WTC11 (cell line): ENCODE measurements around the gene ATXN7L3B. TPM values are rescaled to one million over a fixed set of nuclear protein-coding genes. Genes with fewer than 3 reads are reported as not detected.
"Not testable (repeated sequence)": the region's sequence is repeated elsewhere in the genome, so short reads cannot be mapped to it uniquely, and the experiment has no call there.

Experiments
- ATAC-seq: fragments of 200-7000 bp; cut with Tn5 transposase; 2 replicates; pipeline ENCODE4 v1.10.0; 2021; ENCODE audit warnings: mild to moderate bottlenecking, moderate library complexity
- CTCF ChIA-PET: fragments of 300-600 bp; sonication (Branson Sonifier 250); formaldehyde crosslinking; loops from one replicate; lab custom pipeline; 2021; ENCODE audit warnings: antibody characterized with exemption; lab: Charles Lee
- POLR2A ChIA-PET: fragments of 350-600 bp; sonication (Branson Sonifier 250); formaldehyde crosslinking; loops from one replicate; lab custom pipeline; 2021; ENCODE audit warnings: antibody characterized with exemption; lab: Charles Lee
- DNase-seq: peaks from one replicate; pipeline ENCODE4 v3.0.0; 2021; ENCODE audit warnings: low spot score
- H3K27ac Mint-ChIP-seq: 2 replicates; pipeline ENCODE4 v1.8.0; 2021; ENCODE audit warnings: mixed read lengths
- H3K27me3 Mint-ChIP-seq: 2 replicates; pipeline ENCODE4 v1.8.0; 2021; ENCODE audit warnings: low read depth, mild to moderate bottlenecking, moderate library complexity, mixed read lengths
- H3K36me3 Mint-ChIP-seq: 2 replicates; pipeline ENCODE4 v1.8.0; 2021; ENCODE audit warnings: mixed read lengths
- H3K4me1 Mint-ChIP-seq: 2 replicates; pipeline ENCODE4 v1.8.0; 2022; ENCODE audit warnings: mixed read lengths
- H3K4me3 Mint-ChIP-seq: 2 replicates; pipeline ENCODE4 v1.8.0; 2021; ENCODE audit warnings: mild to moderate bottlenecking, moderate library complexity, mixed read lengths
- H3K9me3 Mint-ChIP-seq: 2 replicates; pipeline ENCODE4 v1.8.0; 2021; ENCODE audit warnings: mixed read lengths
- FOXK1 ChIP-seq: sonication (generic); formaldehyde crosslinking; IDR thresholded peaks from 2 replicates; pipeline ENCODE4 v1.8.0; 2022; ENCODE audit warnings: mild to moderate bottlenecking, moderate library complexity, missing genetic modification reagents
- IRF2 ChIP-seq: sonication (generic); formaldehyde crosslinking; IDR thresholded peaks from 2 replicates; pipeline ENCODE4 v1.8.0; 2022; ENCODE audit warnings: low read depth, missing genetic modification reagents, borderline replicate concordance
- JAZF1 ChIP-seq: fragments of 250-450 bp; sonication (Bioruptor Pico); IDR thresholded peaks from 2 replicates; pipeline ENCODE4 v1.9.0; 2021; ENCODE audit warnings: moderate library complexity, mild to moderate bottlenecking, inconsistent platforms
- JUN ChIP-seq: sonication (generic); formaldehyde crosslinking; IDR thresholded peaks from 2 replicates; pipeline ENCODE4 v1.8.0; 2023; ENCODE audit warnings: mild to moderate bottlenecking, missing genetic modification reagents
- KAT7 ChIP-seq: sonication (generic); formaldehyde crosslinking; IDR thresholded peaks from 2 replicates; pipeline ENCODE4 v1.8.1; 2023; ENCODE audit warnings: missing genetic modification reagents, mild to moderate bottlenecking, borderline replicate concordance
- PRRX2 ChIP-seq: fragments of 250-450 bp; sonication (Bioruptor Pico); IDR thresholded peaks from 2 replicates; pipeline ENCODE4 v1.8.0; 2021; ENCODE audit warnings: mild to moderate bottlenecking
- ZNF263 ChIP-seq: sonication (generic); formaldehyde crosslinking; IDR thresholded peaks from 2 replicates; pipeline ENCODE4 v1.8.1; 2022; ENCODE audit warnings: low read depth, mild to moderate bottlenecking, moderate library complexity, missing genetic modification reagents
- ZNF317 ChIP-seq: sonication (generic); formaldehyde crosslinking; IDR thresholded peaks from 2 replicates; pipeline ENCODE4 v1.8.1; 2023; ENCODE audit warnings: low read depth, mild to moderate bottlenecking, moderate library complexity, missing genetic modification reagents, borderline replicate concordance
- total RNA-seq: library from RNA; stranded (reverse); gene quantifications from 3 replicates; pipeline ENCODE4 v1.2.3, GENCODE V29; 2021
- TF ChIP-seq, protein P1 (sequence below): sonication (generic); formaldehyde crosslinking; IDR thresholded peaks from 2 replicates; pipeline ENCODE4 v1.8.0; 2022; ENCODE audit warnings: missing genetic modification reagents
- TF ChIP-seq, protein P2 (sequence below): sonication (generic); formaldehyde crosslinking; IDR thresholded peaks from 2 replicates; pipeline ENCODE4 v1.8.0; 2023; ENCODE audit warnings: missing genetic modification reagents, mild to moderate bottlenecking, borderline replicate concordance
- TF ChIP-seq, protein P3 (sequence below): fragments of 250-450 bp; sonication (Bioruptor Pico); IDR thresholded peaks from 2 replicates; pipeline ENCODE4 v1.9.0; 2021; ENCODE audit warnings: mild to moderate bottlenecking
- TF ChIP-seq, protein P4 (sequence below): sonication (generic); formaldehyde crosslinking; IDR thresholded peaks from 2 replicates; pipeline ENCODE4 v1.8.0; 2022; ENCODE audit warnings: mild to moderate bottlenecking, missing genetic modification reagents

Gene ATXN7L3B
- total RNA-seq, 1 experiment from 2014 or later: 36.3 TPM

DNA sequence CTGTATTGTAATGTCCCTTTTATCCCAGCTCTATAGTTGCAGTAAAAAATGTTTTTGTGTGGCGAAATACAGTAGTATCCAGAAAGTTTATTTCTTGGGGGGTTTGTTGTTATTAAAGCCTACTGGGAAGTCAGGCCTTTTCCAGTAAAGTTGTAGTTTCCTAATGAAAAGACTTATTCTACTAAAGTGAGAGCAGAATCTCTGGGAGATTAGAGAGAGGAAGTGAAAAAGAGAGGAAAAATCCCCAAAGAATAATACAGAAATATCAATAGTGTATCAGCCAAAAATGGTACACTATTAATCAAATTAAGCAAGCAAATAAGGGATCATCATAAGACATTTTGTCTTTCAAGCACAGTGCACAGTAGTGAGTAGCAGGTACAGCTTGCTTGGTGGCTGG lies 46.3 kb upstream of the ATXN7L3B start:
- DNase-seq: no peak
- H3K4me1 Mint-ChIP-seq: peaks cover 4% of the 10 kb centered on the region
- no peaks in the 10 kb centered on the region for H3K9me3 Mint-ChIP-seq
- H3K36me3 Mint-ChIP-seq: no peaks in the 10 kb centered on the region
- POLR2A ChIA-PET: no interaction called here
- no peak for ATAC-seq
- TF ChIP-seq IRF2 (CRISPR knock-in tag): no peak
- TF ChIP-seq PRRX2 (CRISPR knock-in tag): no peak
- no peak for TF ChIP-seq ZNF263 (CRISPR knock-in tag)
- TF ChIP-seq, protein P1, sequence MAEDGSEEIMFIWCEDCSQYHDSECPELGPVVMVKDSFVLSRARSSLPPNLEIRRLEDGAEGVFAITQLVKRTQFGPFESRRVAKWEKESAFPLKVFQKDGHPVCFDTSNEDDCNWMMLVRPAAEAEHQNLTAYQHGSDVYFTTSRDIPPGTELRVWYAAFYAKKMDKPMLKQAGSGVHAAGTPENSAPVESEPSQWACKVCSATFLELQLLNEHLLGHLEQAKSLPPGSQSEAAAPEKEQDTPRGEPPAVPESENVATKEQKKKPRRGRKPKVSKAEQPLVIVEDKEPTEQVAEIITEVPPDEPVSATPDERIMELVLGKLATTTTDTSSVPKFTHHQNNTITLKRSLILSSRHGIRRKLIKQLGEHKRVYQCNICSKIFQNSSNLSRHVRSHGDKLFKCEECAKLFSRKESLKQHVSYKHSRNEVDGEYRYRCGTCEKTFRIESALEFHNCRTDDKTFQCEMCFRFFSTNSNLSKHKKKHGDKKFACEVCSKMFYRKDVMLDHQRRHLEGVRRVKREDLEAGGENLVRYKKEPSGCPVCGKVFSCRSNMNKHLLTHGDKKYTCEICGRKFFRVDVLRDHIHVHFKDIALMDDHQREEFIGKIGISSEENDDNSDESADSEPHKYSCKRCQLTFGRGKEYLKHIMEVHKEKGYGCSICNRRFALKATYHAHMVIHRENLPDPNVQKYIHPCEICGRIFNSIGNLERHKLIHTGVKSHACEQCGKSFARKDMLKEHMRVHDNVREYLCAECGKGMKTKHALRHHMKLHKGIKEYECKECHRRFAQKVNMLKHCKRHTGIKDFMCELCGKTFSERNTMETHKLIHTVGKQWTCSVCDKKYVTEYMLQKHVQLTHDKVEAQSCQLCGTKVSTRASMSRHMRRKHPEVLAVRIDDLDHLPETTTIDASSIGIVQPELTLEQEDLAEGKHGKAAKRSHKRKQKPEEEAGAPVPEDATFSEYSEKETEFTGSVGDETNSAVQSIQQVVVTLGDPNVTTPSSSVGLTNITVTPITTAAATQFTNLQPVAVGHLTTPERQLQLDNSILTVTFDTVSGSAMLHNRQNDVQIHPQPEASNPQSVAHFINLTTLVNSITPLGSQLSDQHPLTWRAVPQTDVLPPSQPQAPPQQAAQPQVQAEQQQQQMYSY: no peak
- TF ChIP-seq, protein P2, sequence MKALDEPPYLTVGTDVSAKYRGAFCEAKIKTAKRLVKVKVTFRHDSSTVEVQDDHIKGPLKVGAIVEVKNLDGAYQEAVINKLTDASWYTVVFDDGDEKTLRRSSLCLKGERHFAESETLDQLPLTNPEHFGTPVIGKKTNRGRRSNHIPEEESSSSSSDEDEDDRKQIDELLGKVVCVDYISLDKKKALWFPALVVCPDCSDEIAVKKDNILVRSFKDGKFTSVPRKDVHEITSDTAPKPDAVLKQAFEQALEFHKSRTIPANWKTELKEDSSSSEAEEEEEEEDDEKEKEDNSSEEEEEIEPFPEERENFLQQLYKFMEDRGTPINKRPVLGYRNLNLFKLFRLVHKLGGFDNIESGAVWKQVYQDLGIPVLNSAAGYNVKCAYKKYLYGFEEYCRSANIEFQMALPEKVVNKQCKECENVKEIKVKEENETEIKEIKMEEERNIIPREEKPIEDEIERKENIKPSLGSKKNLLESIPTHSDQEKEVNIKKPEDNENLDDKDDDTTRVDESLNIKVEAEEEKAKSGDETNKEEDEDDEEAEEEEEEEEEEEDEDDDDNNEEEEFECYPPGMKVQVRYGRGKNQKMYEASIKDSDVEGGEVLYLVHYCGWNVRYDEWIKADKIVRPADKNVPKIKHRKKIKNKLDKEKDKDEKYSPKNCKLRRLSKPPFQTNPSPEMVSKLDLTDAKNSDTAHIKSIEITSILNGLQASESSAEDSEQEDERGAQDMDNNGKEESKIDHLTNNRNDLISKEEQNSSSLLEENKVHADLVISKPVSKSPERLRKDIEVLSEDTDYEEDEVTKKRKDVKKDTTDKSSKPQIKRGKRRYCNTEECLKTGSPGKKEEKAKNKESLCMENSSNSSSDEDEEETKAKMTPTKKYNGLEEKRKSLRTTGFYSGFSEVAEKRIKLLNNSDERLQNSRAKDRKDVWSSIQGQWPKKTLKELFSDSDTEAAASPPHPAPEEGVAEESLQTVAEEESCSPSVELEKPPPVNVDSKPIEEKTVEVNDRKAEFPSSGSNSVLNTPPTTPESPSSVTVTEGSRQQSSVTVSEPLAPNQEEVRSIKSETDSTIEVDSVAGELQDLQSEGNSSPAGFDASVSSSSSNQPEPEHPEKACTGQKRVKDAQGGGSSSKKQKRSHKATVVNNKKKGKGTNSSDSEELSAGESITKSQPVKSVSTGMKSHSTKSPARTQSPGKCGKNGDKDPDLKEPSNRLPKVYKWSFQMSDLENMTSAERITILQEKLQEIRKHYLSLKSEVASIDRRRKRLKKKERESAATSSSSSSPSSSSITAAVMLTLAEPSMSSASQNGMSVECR: no peak
- TF ChIP-seq JAZF1 (CRISPR knock-in tag): no peak
- no peak for TF ChIP-seq ZNF317 (CRISPR knock-in tag)
- no peak overlapping the region for H3K4me3 Mint-ChIP-seq
- no peaks in the 10 kb centered on the region for H3K27me3 Mint-ChIP-seq
- H3K27ac Mint-ChIP-seq: no peak overlapping the region
- CTCF ChIA-PET: no interaction called here

DNA sequence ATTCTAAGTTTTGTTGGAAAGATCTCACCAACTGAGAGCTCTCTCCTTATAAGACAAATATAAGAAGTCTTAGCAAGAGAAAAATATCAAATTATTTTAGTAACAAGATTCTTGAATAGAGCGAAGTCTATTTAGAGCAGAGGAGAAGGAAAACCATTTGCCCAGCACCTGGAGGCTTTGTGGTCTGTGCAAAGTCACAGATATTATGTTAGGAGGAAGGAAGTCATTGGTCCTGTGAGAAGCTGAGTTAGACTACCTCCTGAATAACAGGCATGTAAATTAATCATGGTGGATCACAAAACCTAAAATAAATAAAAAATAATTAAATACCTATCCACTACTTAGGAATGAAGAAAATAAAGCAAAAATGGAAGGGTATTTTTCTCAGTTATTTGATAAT lies 38.4 kb upstream of the ATXN7L3B start:
- TF ChIP-seq, protein P3, sequence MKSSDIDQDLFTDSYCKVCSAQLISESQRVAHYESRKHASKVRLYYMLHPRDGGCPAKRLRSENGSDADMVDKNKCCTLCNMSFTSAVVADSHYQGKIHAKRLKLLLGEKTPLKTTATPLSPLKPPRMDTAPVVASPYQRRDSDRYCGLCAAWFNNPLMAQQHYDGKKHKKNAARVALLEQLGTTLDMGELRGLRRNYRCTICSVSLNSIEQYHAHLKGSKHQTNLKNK (CRISPR knock-in tag): no peak
- TF ChIP-seq KAT7 (CRISPR knock-in tag) (no peak), JUN (CRISPR knock-in tag) (no peak)
- TF ChIP-seq, all 79 proteins: peak for 0
- no peaks in the 10 kb centered on the region for H3K27me3 Mint-ChIP-seq
- H3K27ac Mint-ChIP-seq: no peak overlapping the region
- H3K9me3 Mint-ChIP-seq: peaks cover 5% of the 10 kb centered on the region
- ChIA-PET CTCF (no interaction called here), POLR2A (interaction anchor here (0.6 kb wide), 1 partner anchor 68 kb away, joined by 3 read pairs; no protein-coding TSS in a partner anchor)
- DNase-seq: no peak
- no peak for ATAC-seq
- H3K36me3 Mint-ChIP-seq: peaks cover 4% of the 10 kb centered on the region; the same call in 1 of the 2 replicates
- H3K4me1 Mint-ChIP-seq: no peaks in the 10 kb centered on the region
- H3K4me3 Mint-ChIP-seq: no peak overlapping the region

DNA sequence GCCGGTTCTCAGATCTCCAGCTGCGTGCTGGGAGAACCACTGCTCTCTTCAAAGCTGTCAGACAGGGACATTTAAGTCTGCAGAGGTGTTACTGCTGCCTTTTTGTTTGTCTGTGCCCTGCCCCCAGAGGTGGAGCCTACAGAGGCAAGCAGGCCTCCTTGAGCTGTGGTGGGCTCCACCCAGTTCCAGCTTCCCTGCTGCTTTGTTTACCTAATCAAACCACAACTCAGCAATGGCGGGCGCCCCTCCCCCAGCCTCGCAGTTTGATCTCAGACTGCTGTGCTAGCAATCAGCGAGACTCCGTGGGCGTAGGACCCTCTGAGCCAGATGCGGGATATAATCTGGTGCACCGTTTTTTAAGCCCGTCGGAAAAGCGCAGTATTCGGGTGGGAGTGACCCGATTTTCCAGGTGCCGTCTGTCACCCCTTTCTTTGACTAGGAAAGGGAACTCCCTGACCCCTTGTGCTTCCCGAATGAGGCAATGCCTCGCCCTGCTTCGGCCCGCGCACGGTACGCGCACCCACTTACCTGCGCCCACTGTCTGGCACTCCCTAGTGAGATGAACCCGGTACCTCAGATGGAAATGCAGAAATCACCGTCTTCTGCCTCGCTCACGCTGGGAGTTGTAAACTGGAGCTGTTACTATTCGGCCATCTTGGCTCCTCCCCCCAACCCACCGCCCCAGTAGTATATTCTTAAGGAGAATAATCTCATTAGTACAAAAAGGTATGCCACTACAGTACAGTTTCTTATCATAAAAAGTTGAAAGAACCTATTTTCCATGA lies 28.6 kb upstream of the ATXN7L3B start:
- POLR2A ChIA-PET: interaction anchor here (0.7 kb wide), 1 partner anchor 29 kb away, joined by 3 read pairs; no protein-coding TSS in a partner anchor

More for the DNA sequence above, 28.6 kb upstream of the ATXN7L3B start:
- peak; percentile 57 for DNase-seq
- Mint-ChIP-seq H3K4me3 (peak overlapping the region; percentile 83), H3K4me1 (peaks cover 11% of the 10 kb centered on the region), H3K27ac (peak overlapping the region; percentile 96), H3K36me3 (peaks cover 14% of the 10 kb centered on the region)
- TF ChIP-seq, protein P4, sequence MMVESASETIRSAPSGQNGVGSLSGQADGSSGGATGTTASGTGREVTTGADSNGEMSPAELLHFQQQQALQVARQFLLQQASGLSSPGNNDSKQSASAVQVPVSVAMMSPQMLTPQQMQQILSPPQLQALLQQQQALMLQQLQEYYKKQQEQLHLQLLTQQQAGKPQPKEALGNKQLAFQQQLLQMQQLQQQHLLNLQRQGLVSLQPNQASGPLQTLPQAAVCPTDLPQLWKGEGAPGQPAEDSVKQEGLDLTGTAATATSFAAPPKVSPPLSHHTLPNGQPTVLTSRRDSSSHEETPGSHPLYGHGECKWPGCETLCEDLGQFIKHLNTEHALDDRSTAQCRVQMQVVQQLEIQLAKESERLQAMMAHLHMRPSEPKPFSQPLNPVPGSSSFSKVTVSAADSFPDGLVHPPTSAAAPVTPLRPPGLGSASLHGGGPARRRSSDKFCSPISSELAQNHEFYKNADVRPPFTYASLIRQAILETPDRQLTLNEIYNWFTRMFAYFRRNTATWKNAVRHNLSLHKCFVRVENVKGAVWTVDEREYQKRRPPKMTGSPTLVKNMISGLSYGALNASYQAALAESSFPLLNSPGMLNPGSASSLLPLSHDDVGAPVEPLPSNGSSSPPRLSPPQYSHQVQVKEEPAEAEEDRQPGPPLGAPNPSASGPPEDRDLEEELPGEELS: 0 out of 2 replicates have a peak, but pooled peaks have one; percentile 66
- 0 out of 2 replicates have a peak, but pooled peaks have one; percentile 27 for TF ChIP-seq FOXK1 (CRISPR knock-in tag)
- H3K27me3 Mint-ChIP-seq, H3K9me3 Mint-ChIP-seq, CTCF ChIA-PET: not testable (repeated sequence)
- ATAC-seq: peak; percentile 65
